Head of caudate nucleus (tissue), 42 donors: ENCODE measurements around the gene NBPF4.
"Not testable (repeated sequence)": the region's sequence is repeated elsewhere in the genome, so short reads cannot be mapped to it uniquely, and the experiment has no call there.

Experiments
- DNase-seq, 42 donors: peaks; one replicate each; pipeline versions ENCODE4 v3.0.0 to v3.0.0-alpha.2; 2020 to 2021; ENCODE audit warnings: mixed read lengths in 7 of 42
- intact Hi-C: fragments of 100-400 bp; cut with DNase I; formaldehyde crosslinking; loops from one replicate; pipeline ENCODE4 v1.15.0; 2022

Gene NBPF4

GRCh38 chr1:108243976-108244375, at the start of gene NBPF4:
Gene NBPF4 (minus strand): TSS chr1:108244076. CDS start chr1:108243761, 315 bp downstream.
- DNase-seq, intact Hi-C loops: not testable (repeated sequence)

GRCh38 chr1:108282528-108283257, 38.8 kb upstream of the NBPF4 start:
- DNase-seq, intact Hi-C loops: not testable (repeated sequence)

- intact Hi-C loops = not testable (repeated sequence)
Measured at GRCh38 chr1:108272485-108273327, 28.8 kb upstream of the NBPF4 start.

GRCh38 chr1:108267097-108267496, 23.2 kb upstream of the NBPF4 start:
- intact Hi-C loops, DNase-seq: not testable (repeated sequence)

More at GRCh38 chr1:108272485-108273327, 28.8 kb upstream of the NBPF4 start:
- DNase-seq = not testable (repeated sequence)

- intact Hi-C loops, DNase-seq: not testable (repeated sequence)
Measured at GRCh38 chr1:108261967-108262366, 18.1 kb upstream of the NBPF4 start.

- DNase-seq, intact Hi-C loops: not testable (repeated sequence)
Measured at GRCh38 chr1:108261519-108261918, 17.6 kb upstream of the NBPF4 start.

GRCh38 chr1:108260578-108261259, 16.8 kb upstream of the NBPF4 start:
- DNase-seq, intact Hi-C loops: not testable (repeated sequence)

GRCh38 chr1:108255426-108255825, 11.6 kb upstream of the NBPF4 start:
- intact Hi-C loops, DNase-seq: not testable (repeated sequence)

- intact Hi-C loops, DNase-seq: not testable (repeated sequence)
Measured at GRCh38 chr1:108239426-108239825, 4.5 kb downstream of the NBPF4 start.

- intact Hi-C loops = not testable (repeated sequence)
Measured at GRCh38 chr1:108235308-108235707, 8.6 kb downstream of the NBPF4 start.

GRCh38 chr1:108232183-108232582, 11.7 kb downstream of the NBPF4 start:
- intact Hi-C loops = not testable (repeated sequence)

More at GRCh38 chr1:108235308-108235707, 8.6 kb downstream of the NBPF4 start:
- not testable (repeated sequence) for DNase-seq

GRCh38 chr1:108229976-108230375, 13.9 kb downstream of the NBPF4 start:
- DNase-seq, intact Hi-C loops: not testable (repeated sequence)

More at GRCh38 chr1:108232183-108232582, 11.7 kb downstream of the NBPF4 start:
- not testable (repeated sequence) for DNase-seq

GRCh38 chr1:108227772-108228171, 16.1 kb downstream of the NBPF4 start:
- intact Hi-C loops, DNase-seq: not testable (repeated sequence)

GRCh38 chr1:108226855-108227254, 17.0 kb downstream of the NBPF4 start:
- DNase-seq, intact Hi-C loops: not testable (repeated sequence)

GRCh38 chr1:108223226-108223625, 20.6 kb downstream of the NBPF4 start:
- intact Hi-C loops = not testable (repeated sequence)

GRCh38 chr1:108217515-108218174, 26.2 kb downstream of the NBPF4 start:
- DNase-seq, intact Hi-C loops: not testable (repeated sequence)

More at GRCh38 chr1:108223226-108223625, 20.6 kb downstream of the NBPF4 start:
- not testable (repeated sequence) for DNase-seq

- intact Hi-C loops, DNase-seq: not testable (repeated sequence)
Measured at GRCh38 chr1:108217007-108217406, 26.9 kb downstream of the NBPF4 start.
